IMR-90 (cell line): Measurements from ENCODE around the gene ZBTB47. TPM values are rescaled to one million over a fixed set of nuclear protein-coding genes. Genes with fewer than 3 reads are reported as not detected.

Source experiments
- ATAC-seq: fragments of 200-7000 bp; cut with Tn5 transposase; 2 replicates; pipeline ENCODE4 v1.9.1; 2020; ENCODE audit warnings: low read depth, mild to moderate bottlenecking, moderate library complexity
- BruUV-seq: library from RNA; stranded (reverse); fragments of 400-500 nt; replicated peaks from 2 replicates; lab custom pipeline; 2021; lab: Mats Ljungman, UMichigan
- CTCF ChIA-PET: fragments of 300-600 bp; formaldehyde crosslinking; extraction: SDS; loops from one replicate; lab custom pipeline; 2021; ENCODE audit warnings: antibody characterized with exemption; lab: Yijun Ruan, JAX
- POLR2A ChIA-PET: fragments of 300-600 bp; sonication (Branson Sonifier 250); formaldehyde crosslinking; loops from one replicate; lab custom pipeline; 2022; ENCODE audit warnings: antibody characterized with exemption; ENCODE audit not compliant: unreplicated experiment; lab: Charles Lee
- DNase-seq: peaks from one replicate; pipeline ENCODE4 v3.0.0; 2013
- H2AFZ ChIP-seq: replicated peaks from 2 replicates; pipeline ENCODE3; 2013; ENCODE audit warnings: low read length, mild to moderate bottlenecking; ENCODE audit not compliant: poor library complexity
- H2AK5ac ChIP-seq: 2 replicates; pipeline ENCODE4 v1.6.1; 2013; ENCODE audit warnings: low read depth, low read length, inconsistent platforms
- H2AK9ac ChIP-seq: replicated peaks from 2 replicates; pipeline ENCODE3; 2013; ENCODE audit warnings: mild to moderate bottlenecking, low read depth, low read length, moderate library complexity; ENCODE audit not compliant: poor library complexity
- H2BK120ac ChIP-seq: 2 replicates; pipeline ENCODE4 v1.6.1; 2013; ENCODE audit warnings: low read depth, low read length, inconsistent platforms
- H2BK15ac ChIP-seq: 3 replicates; pipeline ENCODE4 v1.6.1; 2013; ENCODE audit warnings: low read depth, low read length, inconsistent platforms
- H2BK20ac ChIP-seq: 2 replicates; pipeline ENCODE4 v1.6.1; 2013; ENCODE audit warnings: low read depth, mild to moderate bottlenecking, inconsistent platforms, low read length, moderate library complexity
- H2BK5ac ChIP-seq: 2 replicates; pipeline ENCODE4 v1.6.1; 2013; ENCODE audit warnings: mild to moderate bottlenecking, low read depth, low read length, inconsistent platforms; ENCODE audit not compliant: poor library complexity, severe bottlenecking
- H3K14ac ChIP-seq: replicated peaks from 2 replicates; pipeline ENCODE4 v1.6.1; 2013; ENCODE audit warnings: low read depth, low read length, inconsistent platforms
- H3K18ac ChIP-seq: 2 replicates; pipeline ENCODE4 v1.6.1; 2013; ENCODE audit warnings: low read depth, low read length, control low read depth
- H3K23ac ChIP-seq: 2 replicates; pipeline ENCODE4 v1.6.1; 2013; ENCODE audit warnings: low read depth, low read length, inconsistent platforms
- H3K27ac ChIP-seq: 2 replicates; pipeline ENCODE4 v1.5.1; 2013; ENCODE audit warnings: mild to moderate bottlenecking, control low read depth, low read length; ENCODE audit not compliant: insufficient read depth
- H3K27me3 ChIP-seq: 2 replicates; pipeline ENCODE4 v1.6.1; 2013; ENCODE audit warnings: low read length; ENCODE audit not compliant: control insufficient read depth, insufficient read depth
- H3K36me3 ChIP-seq: 2 replicates; pipeline ENCODE4 v1.6.1; 2013; ENCODE audit warnings: low read length, mixed read lengths; ENCODE audit not compliant: control insufficient read depth, insufficient read depth
- H3K4ac ChIP-seq: 2 replicates; pipeline ENCODE4 v1.6.1; 2013; ENCODE audit warnings: low read depth, low read length, inconsistent platforms
- H3K4me1 ChIP-seq: 2 replicates; pipeline ENCODE4 v1.6.1; 2013; ENCODE audit warnings: low read length, mixed read lengths; ENCODE audit not compliant: control insufficient read depth, insufficient read depth
- H3K4me2 ChIP-seq: 2 replicates; pipeline ENCODE4 v1.6.1; 2013; ENCODE audit warnings: low read depth, mild to moderate bottlenecking, control low read depth, low read length, moderate library complexity
- H3K4me3 ChIP-seq: 2 replicates; pipeline ENCODE4 v1.5.1; 2013; ENCODE audit warnings: low read depth, mild to moderate bottlenecking, control low read depth, low read length, moderate library complexity; ENCODE audit not compliant: insufficient read depth
- H3K56ac ChIP-seq: 2 replicates; pipeline ENCODE4 v1.6.1; 2013; ENCODE audit warnings: low read length, inconsistent platforms; ENCODE audit not compliant: insufficient read depth; ENCODE audit errors: extremely low read depth
- H3K79me1 ChIP-seq, 2 experiments: 2 replicates each; pipeline ENCODE4 v1.6.1; 2013; ENCODE audit warnings: low read length in 2 of 2, inconsistent platforms in 1 of 2, low read depth in 1 of 2
- H3K9ac ChIP-seq: 2 replicates; pipeline ENCODE4 v1.6.1; 2013; ENCODE audit warnings: low read depth, low read length, control low read depth
- H3K9me1 ChIP-seq: 2 replicates; pipeline ENCODE4 v1.6.1; 2013; ENCODE audit warnings: low read length, inconsistent platforms; ENCODE audit not compliant: insufficient read depth
- H3K9me3 ChIP-seq: 2 replicates; pipeline ENCODE4 v1.6.1; 2013; ENCODE audit warnings: low read length; ENCODE audit not compliant: control insufficient read depth, insufficient read depth
- H4K20me1 ChIP-seq: 2 replicates; pipeline ENCODE4 v1.6.1; 2013; ENCODE audit warnings: low read length, inconsistent platforms; ENCODE audit not compliant: insufficient read depth
- H4K5ac ChIP-seq: 2 replicates; pipeline ENCODE4 v1.6.1; 2013; ENCODE audit warnings: mild to moderate bottlenecking, low read depth, low read length, control low read depth
- H4K8ac ChIP-seq, 2 experiments: 2 replicates each; pipeline ENCODE4 v1.6.1; 2013; ENCODE audit warnings: low read depth in 2 of 2, low read length in 2 of 2, control low read depth in 1 of 2, inconsistent platforms in 1 of 2
- H4K91ac ChIP-seq: 2 replicates; pipeline ENCODE4 v1.6.1; 2013; ENCODE audit warnings: low read depth, low read length, inconsistent platforms; ENCODE audit not compliant: insufficient read depth
- ELK1 ChIP-seq: fragments of 150-350 bp; IDR thresholded peaks from 2 replicates; pipeline ENCODE4 v1.6.1; 2016; ENCODE audit warnings: low read depth, mild to moderate bottlenecking, low read length, moderate library complexity, borderline replicate concordance
- FOS ChIP-seq: fragments of 150-350 bp; IDR thresholded peaks from 2 replicates; pipeline ENCODE4 v1.6.1; 2016; ENCODE audit warnings: low read depth, low read length
- WGBS, 2 experiments: methylation state at CpG; one replicate each; pipeline versions ENCODE4 v1.1.5 to v1.1.7; 2013; ENCODE audit warnings: missing lambda C conversion rate in 2 of 2; ENCODE audit not compliant: insufficient read length in 1 of 2; ENCODE audit errors: extremely low coverage in 2 of 2; 5-methylcytosine and 5-hydroxymethylcytosine counted together
- dilution Hi-C: fragments of 300-500 bp; cut with HindIII; formaldehyde crosslinking; loops from one replicate; pipeline ENCODE4 v1.14.3; 2018; ENCODE audit warnings: low sequenced_read_pairs; ENCODE audit not compliant: unreplicated experiment
- in situ Hi-C: fragments of 300-500 bp; cut with MboI; formaldehyde crosslinking; loops from 3 replicates; pipeline ENCODE4 v1.14.3; 2019; ENCODE audit warnings: low sequenced_read_pairs, inconsistent platforms, mixed read lengths
- intact Hi-C: fragments of 100-400 bp; cut with micrococcal nuclease; formaldehyde crosslinking; loops from 2 replicates; pipeline ENCODE4 v1.10.0; 2022
- polyA plus RNA-seq, 3 experiments: library from polyadenylated mRNA; depleted of rRNA; stranded (reverse); fragments of >200 nt; gene quantifications; 2 replicates each; pipeline ENCODE4 v1.2.3, GENCODE V29; 2012; ENCODE audit warnings: low replicate concordance in 1 of 3
- total RNA-seq: library from RNA; depleted of rRNA; stranded (reverse); fragments of >200 nt; gene quantifications from 2 replicates; pipeline ENCODE4 v1.2.3, GENCODE V29; 2012

ZBTB47 gene
- total and polyA plus RNA-seq, 2 of the 4 experiments (the other 2 are of a cell fraction) = 10.9 to 16.8 TPM

GRCh38 chr3:42686832-42687650 is 33.5 kb downstream of the ZBTB47 start:
- H3K36me3 ChIP-seq = no peaks in the 10 kb centered on the region
- no peak overlapping the region for H3K56ac ChIP-seq
- no peak overlapping the region for H3K14ac ChIP-seq
- no peak overlapping the region for H4K5ac ChIP-seq
- no TSS peak for BruUV-seq
- H2BK20ac ChIP-seq = no peak overlapping the region
- no peak overlapping the region for H3K23ac ChIP-seq
- ChIA-PET POLR2A (no interaction called here), CTCF (interaction anchor here (1.3 kb wide), 1 partner anchor 58 kb away, joined by 4 read pairs; no protein-coding TSS in a partner anchor)
- H2AFZ ChIP-seq = no peak overlapping the region
- H4K91ac ChIP-seq = no peak overlapping the region
- H4K20me1 ChIP-seq = no peaks in the 10 kb centered on the region; the same call in 1 of the 2 replicates
- H3K4me3 ChIP-seq = no peak overlapping the region
- no peak overlapping the region for H2BK120ac ChIP-seq
- no peak overlapping the region for H2BK5ac ChIP-seq
- ATAC-seq (no peak), DNase-seq (no peak)
- no peak overlapping the region for H2AK5ac ChIP-seq
- no peaks in the 10 kb centered on the region for H3K79me1 ChIP-seq
- intact Hi-C loops (no loop called here), in situ Hi-C loops (no loop called here), dilution Hi-C loops (no loop called here)
- H4K8ac ChIP-seq = no peak overlapping the region
- 75% methylated on average over 2 of the region's 7 CpGs; no CpG with 5 or more reads in 1 of the 2 experiments for WGBS, 2 experiments
- no peak overlapping the region for H3K27ac ChIP-seq
- H3K4me2 ChIP-seq = no peak overlapping the region
- H2AK9ac ChIP-seq = no peak overlapping the region
- H3K4ac ChIP-seq = no peak overlapping the region
- TF ChIP-seq ELK1 = no peak
- TF ChIP-seq FOS = no peak
- no peak overlapping the region for H3K9ac ChIP-seq
- H3K27me3 ChIP-seq = peaks cover 52% of the 10 kb centered on the region
- H3K4me1 ChIP-seq = peaks cover 5% of the 10 kb centered on the region
- H3K9me3 ChIP-seq = peaks cover 7% of the 10 kb centered on the region
- H3K18ac ChIP-seq = no peak overlapping the region
- H2BK15ac ChIP-seq = no peak overlapping the region
- peaks cover 6% of the 10 kb centered on the region for H3K9me1 ChIP-seq
